HG03108 (cell line): Measurements from ENCODE around the gene ADAP1.
"Not testable (repeated sequence)": the region's sequence is repeated elsewhere in the genome, so short reads cannot be mapped to it uniquely, and the experiment has no call there.

Experiments
- ATAC-seq: cut with Tn5 transposase; IDR thresholded peaks from one replicate; pipeline ENCODE4 v1.9.1; 2021; ENCODE audit warnings: moderate library complexity; ENCODE audit not compliant: unreplicated experiment

Gene ADAP1

DNA sequence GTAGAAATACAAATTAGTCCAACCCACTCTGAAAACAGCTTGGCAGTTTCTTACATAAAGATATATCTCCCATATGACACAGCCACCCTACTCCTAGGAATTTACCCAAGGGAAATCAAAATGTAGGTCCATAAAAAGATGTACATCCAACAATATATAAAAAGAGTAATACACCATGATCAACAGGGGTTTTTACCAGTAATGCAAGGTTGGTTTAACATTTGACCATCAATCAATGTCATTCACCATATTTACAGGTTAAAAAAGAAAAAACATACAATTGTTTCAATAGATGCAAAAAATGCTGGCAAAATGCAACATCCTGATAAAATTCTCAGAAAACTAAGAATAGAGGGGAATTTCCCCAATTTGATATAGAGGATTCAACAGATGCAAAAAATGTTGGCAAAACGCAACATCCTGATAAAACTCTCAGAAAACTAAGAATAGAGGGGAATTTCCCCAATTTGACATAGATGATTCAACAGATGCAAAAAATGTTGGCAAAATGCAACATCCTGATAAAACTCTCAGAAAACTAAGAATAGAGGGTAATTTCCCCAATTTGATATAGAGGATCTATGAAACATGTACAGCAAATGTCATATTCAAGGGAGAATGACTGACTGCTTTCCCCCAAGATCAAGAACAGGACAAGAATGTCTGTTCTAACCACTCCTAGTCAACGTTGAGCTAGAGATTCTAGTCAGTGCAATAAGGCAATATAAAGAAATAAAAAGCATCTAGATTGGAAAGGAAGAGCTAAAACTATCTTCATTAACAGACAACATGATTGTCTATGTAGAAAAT is 13.7 kb downstream of the ADAP1 start:
- ATAC-seq: no peak

DNA sequence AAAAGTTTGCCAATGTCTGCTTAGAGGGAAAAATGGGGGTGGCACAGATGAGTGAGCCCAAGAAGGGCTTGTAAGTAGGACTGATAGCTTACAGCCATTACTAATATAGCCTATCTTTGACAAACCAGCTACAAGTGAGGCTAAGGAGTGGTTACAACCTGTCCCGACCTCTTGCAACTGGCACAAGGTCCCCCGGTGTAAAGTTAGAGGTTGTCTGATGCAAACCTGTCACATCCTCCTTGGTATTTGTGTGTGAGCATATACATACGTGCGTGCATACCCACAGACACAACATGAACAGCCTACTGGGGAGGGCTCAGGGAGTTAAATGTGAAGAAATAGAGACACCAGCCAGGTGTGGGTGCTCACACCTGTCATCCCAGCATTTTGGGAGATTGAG is 14.6 kb downstream of the ADAP1 start:
- no peak for ATAC-seq

DNA sequence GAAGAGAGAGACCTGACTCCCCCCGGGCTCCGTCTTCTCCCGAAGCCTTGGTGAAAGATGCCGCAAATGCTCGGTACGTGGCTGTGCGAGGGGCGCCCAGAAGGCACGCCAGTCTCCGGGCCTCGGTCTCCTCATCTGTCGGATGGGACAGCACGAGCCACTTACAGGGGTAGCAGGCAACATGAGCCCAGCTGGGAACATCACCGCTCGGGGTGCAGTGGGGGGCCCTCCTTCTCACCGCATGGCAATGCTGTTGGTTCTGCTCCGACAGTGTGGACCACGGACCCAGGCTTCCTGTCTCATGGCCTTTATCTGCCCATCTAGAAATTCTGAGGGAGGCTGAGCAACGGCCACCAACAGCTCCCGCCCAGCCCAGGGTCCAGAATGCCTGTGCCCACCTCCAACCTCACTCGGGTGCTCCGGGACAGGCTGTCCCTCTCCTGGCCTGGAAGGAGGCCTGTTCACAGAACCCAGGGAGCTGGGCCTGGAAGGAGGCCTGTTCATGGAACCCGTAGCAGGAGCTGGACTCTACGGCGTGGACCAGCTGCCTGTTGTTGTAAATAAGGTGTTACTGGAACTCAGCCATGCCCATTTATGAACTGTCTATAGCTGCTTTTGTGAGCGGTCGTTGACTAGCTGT is 15.8 kb downstream of the ADAP1 start:
- no peak for ATAC-seq

DNA sequence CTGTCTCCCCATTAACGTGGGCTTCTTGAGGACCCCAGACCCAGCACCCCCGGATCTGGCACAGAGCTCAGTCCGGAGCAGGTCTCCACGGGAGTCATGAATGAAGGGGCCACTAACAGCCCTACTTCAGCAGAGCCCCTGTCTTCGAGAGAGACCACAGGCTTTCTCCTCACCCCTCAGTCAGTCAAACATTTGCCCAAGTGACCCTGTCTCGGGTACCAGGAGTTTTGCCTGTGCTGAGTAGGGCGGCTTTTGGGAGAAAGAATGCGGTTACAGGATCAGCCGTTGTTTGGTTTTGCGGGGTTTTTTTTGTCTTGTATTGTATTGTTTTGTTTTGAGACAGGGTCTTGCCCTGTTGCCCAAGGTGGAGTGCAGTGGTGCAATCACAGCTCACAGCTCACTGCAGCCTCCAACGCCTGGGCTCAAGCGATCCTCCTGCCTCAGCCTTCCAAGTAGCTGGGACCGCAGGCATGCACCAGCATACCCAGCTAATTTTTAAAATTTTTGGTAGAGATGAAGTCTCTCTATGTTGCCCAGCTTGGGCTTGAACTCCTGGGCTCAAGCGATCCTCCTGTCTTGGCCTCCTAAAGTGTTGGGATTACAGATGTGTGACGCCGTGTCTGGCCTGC is 16.5 kb downstream of the ADAP1 start:
- ATAC-seq: no peak

DNA sequence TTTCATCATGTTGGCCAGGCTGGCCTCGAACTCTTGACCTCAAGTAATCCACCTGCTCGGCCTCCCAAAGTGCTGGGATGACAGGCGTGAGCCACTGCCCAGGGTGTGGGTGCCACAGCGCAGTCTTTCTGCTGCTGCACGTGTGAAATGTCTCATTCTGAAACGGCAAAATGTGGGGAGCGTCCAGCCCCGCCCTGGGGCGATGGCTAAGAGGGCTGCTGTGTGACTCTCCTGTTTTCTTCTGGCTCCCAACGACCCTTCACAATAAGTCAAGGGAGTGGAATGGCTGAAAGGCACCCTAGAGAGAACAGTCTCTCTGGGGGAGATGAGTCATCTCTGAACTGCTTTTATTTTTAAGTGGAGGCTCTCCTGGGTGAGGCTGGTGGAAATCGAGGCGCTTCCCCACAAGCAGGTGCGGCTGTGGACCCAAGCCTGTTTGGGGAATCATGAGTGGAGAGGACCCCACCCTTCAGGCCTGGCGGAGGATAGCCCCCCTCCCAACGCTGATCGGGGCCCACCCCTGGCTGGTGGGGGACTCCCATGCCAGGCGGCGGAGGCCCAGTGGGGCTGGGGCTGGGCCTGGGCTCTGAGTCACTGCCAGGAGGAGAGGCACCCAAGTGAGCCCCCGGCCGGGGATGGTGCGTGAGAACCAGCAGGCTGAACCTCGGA is 18.0 kb downstream of the ADAP1 start:
- ATAC-seq: peak; percentile 87

DNA sequence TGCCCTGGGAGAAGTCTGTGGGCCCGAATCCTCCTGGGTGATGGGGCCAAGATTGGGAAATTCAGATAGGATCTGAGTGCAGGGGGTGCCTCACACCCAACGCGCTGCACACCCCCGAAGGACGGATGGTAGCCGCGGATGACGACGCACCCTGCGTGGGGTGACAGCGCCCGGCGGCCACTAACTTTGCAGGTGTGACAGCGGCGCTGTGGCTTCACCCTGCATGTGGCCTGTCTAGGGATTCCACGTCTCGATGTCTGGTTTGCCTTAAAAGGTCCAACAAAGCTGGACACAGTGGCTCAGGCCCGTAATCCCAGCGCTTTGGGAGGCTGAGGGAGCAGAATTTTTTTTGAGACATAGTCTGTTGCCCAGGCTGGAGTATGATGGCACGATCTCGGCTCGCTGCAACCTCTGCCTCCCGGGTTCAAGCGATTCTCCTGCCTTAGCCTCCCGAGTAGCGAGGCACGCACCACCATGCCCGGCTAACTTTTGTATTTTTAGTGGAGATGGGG is 18.6 kb downstream of the ADAP1 start:
- no peak for ATAC-seq

DNA sequence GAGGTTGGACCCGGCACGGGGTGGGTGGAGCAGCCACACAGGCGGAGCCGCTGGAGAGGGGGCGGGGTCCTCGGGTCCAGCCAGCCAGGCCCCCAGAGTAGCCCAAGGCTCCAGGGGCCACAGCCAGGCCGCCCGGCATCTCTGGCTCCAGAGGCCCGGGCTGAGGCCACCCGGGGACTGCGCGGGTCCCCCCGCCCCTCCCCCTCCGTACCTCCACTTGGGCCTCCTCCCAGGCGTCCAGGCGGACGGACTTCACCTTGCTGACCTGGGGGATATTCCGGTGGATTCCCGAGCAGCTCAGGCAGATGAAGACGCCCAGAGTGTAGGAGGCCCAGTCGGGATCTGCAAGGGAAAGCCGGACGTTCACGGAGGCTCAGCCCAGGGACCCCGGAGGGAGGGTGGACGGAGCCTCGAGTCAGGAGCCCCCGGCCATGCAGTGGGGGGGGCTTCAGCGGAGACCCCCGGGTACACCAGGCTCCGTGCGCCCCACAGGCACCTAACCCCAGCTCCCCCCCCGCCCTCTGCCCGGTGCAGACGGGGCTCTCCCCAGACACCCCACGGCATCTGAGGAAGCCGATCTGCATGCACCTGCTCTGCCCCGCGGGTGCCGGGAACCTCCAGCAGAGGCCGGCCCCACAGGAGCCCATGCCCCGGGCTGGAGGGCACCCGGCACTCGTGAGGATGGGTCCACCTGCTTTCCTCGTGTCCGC is 19.2 kb downstream of the ADAP1 start:
- ATAC-seq: no peak

DNA sequence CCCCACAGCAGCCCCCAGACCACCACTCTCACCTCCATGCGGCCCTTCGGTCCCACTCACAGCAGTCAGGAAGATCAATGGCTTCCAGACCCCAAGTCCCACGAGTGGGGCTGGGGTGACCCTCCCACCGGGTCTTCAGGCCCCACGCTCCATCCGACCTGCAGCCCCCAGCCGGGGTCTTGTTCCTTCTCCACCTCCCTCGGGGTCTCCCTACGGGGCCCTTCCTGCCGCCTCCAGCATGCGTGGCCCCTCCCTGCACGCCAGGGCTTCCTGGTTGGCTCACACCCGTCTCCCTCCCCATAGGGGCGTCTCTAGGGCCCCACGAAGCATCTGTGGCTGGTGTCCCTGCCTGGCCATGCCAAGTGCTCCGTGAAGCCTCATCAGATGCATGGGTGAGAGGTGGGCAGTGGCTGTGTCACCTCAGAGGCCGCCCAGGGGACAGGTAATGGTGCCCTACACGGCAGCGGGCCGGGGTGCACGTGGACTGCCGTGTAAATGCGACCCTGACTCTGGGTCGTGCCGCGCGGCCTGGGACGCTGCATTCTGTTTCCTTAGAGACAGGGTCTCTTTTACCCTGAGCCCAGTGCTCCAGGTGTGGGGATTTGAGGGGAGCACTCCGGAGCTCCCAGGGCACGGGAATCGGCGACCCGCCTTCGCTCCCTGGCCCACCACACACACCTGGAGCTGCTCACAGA is 19.9 kb downstream of the ADAP1 start:
- no peak for ATAC-seq

DNA sequence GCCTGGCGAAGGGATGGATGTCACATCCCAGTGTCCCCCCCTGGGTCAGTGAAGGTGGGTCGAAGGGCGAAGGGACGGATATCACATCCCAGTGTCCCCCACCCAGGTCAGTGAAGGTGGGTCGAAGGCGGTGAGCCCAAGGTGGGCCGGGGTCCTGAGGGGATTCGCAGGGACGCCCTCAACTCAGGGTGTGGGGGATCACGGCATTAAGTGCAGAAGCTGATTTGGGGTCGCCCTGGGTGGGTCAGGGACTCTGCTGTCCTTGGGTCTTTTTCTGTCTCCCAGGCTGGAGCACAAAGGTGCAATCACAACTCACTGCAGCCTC is 21.9 kb downstream of the ADAP1 start:
- no peak for ATAC-seq

DNA sequence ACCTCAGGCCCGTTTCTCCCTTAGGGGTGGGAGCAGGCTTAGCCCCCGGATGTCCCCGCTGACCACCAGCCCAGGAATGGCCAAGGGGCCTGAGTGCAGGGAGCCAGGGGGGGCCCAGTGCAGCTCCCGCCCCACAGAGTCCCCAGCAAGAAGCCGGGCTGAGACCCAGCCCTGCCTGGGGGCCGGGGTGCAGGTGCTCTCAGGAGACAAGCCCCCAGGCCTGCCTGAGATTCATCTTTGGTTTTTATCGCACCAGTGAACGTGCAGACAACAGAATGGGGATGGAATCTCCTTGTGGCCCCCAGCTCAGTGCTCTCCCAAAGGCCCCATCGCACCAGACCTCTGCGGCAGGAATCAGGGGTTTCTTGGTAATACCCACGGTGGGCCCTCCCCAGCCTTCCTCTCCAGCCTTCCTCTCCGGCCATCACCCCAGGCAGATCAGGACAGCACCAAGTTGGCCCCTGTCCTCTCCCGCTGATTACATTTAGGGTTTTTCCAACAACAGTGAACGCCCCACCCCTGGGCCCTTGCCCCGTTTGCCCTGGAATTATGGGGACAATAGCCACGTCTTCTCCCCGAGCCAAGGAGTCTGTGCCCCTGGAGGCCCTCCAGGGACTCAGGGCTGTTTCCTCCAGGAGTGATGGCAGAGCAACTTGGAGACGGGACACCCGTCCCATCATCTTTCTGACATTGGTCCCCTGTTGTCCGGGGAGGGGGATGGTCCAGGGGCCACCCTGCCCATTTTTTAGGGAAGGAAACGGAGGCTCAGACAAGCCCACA is 22.4 kb downstream of the ADAP1 start:
- no peak for ATAC-seq

DNA sequence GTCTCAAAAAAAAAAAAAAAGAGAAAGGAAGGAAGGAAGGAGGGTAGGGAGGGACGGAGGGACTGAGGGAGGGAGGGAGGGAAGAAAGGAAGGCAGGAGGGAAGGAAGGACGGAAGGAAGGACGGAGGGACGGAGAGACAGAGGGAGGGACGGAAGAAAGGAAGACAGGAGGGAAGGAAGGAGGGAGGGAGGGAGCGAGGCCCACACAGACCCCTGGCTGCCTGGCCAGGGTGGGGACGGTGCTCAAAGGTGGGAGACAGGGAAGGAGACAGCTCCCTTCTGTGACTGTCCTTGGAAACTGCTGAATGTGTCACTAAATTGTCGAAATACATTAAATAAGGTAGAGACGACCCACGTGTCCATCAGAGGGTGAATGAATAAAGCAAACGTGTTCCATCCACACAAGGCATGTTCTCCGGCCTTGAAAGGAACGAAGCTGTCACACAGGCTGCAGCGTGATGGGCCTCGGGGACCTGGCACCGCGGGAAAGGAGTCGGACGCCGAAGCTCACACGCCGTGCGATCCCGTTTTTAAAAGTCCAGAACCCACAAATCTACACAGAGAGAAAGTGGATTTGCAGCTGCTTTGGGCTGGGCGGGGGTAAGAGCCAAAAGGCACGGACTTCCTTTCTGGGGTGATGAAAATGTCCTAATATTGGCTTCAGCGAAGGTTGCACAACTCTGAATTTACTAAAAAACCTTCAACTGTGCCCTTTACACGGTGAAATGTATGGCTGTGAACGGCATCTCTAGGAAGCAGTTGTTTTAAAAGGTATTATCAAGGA is 23.3 kb downstream of the ADAP1 start:
- ATAC-seq: no peak

DNA sequence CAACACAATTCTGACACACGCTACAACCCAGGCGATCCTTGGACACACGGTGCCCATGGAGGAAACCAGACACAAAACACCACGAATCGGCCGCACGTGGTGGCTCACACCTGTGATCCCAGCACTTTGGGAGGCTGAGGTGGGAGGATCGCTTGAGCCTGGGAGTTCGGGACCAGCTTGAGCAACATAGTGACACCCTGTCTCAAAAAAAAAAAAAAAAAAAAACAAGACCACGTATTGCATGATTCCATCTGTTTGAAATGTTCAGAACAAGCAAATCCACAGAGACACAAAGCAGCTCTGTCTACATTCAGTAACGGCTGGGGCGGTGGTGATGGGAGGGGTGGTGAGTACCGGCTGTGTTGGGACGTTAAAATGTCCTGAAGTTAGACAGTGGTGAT is 25.2 kb downstream of the ADAP1 start:
- no peak for ATAC-seq

DNA sequence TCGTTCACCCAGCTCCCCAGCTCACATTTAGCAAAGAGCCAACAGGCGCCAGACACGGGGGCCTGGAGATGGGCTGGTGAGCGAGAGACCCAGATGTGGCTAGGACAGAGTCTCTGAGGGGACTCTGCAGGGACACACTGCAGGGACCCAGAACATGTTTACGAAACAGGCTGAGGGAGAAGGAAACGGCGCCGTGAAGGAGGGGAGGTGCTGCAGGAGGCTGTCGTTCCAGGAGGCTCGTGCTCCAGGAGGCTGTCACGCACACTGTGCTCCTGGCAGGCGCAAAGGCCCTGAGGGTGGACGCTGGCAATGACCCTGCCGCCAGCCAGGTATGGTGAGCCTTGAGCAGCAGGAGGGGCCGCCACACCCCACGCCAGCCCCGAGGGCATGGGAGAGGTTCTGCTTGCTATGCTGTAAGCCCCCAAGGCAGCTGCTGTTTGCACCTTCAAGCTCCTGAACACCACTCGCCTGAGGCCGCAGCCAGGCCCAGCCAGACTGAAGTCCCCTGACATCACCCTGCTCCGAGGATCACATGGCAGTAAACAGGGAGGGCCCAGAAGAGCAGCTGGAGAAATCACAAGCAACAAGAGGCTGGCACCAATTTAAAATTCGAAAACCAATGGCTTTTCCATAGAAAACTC is 27.3 kb downstream of the ADAP1 start:
- no peak for ATAC-seq

DNA sequence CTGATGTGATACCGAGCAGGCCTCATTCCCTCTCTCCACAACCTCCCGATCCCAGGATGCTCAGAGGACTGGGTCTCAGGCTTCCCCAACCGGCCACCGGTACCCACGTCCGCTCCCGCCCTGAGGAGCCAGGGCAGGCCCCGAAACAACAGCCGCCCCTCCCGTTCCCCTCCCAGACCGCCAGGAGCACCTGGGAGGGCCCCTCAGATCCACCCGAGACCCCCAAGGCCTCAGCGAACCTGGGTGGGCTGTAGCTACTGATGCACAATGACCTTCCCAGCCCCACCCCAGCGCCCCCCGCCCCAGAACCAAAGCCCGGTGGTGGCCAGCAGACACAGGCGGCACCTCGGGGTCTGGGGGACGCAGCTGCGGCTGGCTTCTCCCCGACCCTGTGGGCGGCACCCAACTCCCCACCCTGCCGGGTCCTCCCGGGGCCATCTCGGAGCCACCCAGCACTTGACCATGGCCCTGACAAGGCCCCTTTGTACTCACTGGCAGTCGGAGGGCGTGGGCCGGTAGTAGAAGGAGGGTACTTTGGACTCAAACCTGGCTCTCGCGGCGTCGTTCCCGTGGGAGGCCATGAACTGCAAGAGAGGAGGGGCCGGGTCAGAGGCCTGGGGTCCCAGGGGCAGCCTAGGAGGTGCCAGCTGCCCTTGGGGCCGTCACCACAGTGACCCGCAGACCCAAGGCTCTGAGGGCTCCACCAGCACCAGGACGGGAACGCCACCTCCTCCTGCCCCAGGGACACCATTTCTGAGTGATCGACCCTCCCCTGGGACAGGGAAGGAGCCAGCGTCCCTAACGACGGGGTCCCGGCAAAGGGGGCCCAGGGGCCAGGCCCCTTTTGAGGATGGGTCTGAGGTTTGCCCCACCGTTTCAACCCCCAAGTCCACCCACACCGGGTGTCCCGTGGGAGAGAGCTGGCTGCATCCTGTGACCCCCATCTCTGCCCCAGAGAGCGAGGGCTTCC is 28.1 kb downstream of the ADAP1 start:
- ATAC-seq: no peak

DNA sequence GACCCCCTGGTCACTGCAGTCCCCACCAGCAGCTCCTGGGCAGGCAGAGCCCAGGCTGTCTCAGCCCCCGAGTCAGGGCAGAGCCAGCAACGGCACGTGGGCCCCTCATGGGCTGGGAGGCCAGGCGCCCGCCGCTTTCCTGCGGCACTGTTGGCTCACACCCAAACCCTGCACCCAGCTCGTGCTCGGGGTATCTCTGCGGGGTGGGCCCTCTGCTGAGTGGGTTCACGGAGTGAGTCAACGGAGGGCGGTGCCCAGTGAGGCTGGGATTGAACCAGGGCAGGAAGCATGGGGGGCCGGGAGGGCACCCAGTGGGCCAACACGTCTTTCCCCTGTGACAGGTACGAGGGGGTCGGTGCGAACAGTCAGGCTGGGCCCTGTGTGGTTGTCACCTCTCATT is 28.9 kb downstream of the ADAP1 start:
- ATAC-seq: no peak

DNA sequence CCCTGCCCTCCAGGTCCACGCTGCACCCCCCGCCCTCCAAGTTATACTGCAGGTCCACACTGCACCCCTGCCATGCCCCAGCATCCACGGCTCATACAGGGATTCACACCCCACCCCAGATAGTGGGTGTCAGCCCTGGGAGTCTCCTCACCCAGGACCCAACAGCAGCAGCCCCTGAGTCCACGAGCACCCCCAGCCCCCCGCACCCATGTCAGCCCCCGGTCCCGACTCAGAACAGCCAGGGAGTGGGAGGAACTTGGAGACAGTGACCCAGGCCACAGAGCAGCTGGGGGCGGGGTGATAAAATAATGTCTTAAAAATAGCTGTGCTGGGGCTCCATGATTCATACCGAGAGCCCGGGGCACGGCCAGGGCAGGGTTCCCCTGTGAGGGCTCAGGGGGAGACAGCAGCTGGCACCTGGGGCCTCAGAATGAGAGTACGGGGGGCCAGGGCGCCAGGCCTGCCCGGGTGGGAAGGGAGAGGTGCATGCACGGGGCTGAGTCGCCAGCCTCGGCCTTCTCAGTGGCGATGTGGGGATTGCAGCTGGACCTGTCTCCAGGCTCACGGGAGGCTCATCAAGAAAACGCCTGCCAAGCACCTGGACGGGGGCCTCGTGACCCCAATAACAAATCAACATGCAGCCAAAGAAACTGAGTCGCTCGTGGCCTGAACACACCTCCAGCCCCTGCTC is 29.8 kb downstream of the ADAP1 start:
- peak; percentile 57 for ATAC-seq

DNA sequence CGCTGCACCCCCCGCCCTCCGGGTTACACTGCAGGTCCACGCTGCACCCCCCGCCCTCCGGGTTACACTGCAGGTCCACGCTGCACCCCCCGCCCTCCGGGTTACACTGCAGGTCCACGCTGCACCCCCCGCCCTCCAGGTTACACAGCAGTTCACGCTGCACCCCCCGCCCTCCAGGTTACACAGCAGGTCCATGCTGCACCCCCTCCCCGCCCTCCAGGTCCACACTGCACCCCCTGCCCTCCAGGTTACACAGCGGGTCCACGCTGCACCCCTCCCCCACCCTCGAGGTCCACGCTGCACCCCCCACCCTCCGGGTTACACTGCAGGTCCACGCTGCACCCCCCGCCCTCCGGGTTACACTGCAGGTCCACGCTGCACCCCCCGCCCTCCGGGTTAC is 30.4 kb downstream of the ADAP1 start:
- ATAC-seq: not testable (repeated sequence)
